Measurements from ENCODE around the gene ACOT7. TPM values are rescaled to one million over a fixed set of nuclear protein-coding genes. Genes with fewer than 3 reads are reported as not detected.
A peak's percentile ranks its signal among the peaks of the same experiment; 100 is the strongest.

Gene ACOT7
- total and polyA plus RNA-seq, 3 donors from 2014 or later = 50.3 to 72.8 (median 52.5) TPM

GRCh38 chr1:6350416-6351088 lies 43.0 kb downstream of the ACOT7 start:
- intact Hi-C loops (cut with DNase I; ENCODE audit: low total_unique reads) = no loop called here
- peak; percentile 87 for DNase-seq
- no peak overlapping the region for H3K4me3 ChIP-seq
- H3K27ac ChIP-seq = no peak overlapping the region
- 76 to 87% methylated on average over 4 to 15 of the region's 15 CpGs for WGBS, 2 donors
- no peaks in the 10 kb centered on the region for H3K27me3 ChIP-seq
- H3K9me3 ChIP-seq = no peaks in the 10 kb centered on the region
- TF ChIP-seq CTCF (IDR thresholded peaks at IDR 0.05) = no peak
- TF ChIP-seq POLR2A (IDR thresholded peaks at IDR 0.05) = no peak
- H3K4me1 ChIP-seq = peaks cover 31% of the 10 kb centered on the region
- no peaks in the 10 kb centered on the region for H3K36me3 ChIP-seq (ENCODE audit: low read depth, missing control alignments)

- Histone ChIP-seq H3K27me3 (no peaks in the 10 kb centered on the region), H3K9me3 (no peaks in the 10 kb centered on the region), H3K4me3 (no peak overlapping the region), H3K4me1 (peaks cover 31% of the 10 kb centered on the region), H3K36me3 (ENCODE audit: low read depth, missing control alignments) (no peaks in the 10 kb centered on the region), H3K27ac (no peak overlapping the region)
- 93 to 94% methylated on average over 3 to 18 of the region's 18 CpGs for WGBS, 2 donors
- TF ChIP-seq POLR2A (IDR thresholded peaks at IDR 0.05) = no peak
- TF ChIP-seq CTCF (IDR thresholded peaks at IDR 0.05) = no peak
- intact Hi-C loops (cut with DNase I; ENCODE audit: low total_unique reads) = no loop called here
- DNase-seq = no peak
Measured at GRCh38 chr1:6349254-6349943, 44.2 kb downstream of the ACOT7 start.

DNA sequence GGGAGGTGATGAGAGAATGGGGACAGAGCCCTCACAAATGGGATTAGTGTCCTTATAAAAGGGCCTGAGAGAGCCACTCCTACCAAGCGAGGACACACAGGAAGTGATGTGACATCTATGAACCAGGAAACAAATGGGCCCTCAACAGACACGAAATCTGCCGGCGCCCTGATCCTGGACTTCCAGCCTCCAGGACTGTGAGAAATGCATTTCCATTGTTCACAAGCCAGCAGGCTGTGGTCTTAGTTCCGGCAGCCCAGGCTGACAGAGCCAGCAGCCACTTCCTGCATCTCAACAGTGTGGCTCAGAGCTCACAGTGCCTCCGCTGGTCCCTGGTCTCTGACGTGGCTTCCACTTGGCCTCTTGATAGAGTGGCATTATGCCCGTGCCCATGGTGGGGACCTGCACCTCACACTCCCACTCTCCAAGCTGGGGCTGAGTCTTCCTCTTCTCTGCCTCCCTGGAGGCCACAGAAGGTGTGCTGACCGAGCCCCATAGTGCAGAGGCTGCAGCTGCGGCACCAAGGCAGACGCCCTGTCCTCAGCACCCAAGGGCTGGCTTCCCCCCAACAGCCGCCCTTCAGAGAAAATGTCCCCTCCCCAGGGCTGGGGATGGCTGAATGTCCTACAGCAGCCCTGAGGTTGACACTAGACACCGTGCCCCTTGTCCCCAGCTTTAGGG lies 44.9 kb downstream of the ACOT7 start:
- intact Hi-C loops (cut with DNase I; ENCODE audit: low total_unique reads) = no loop called here
- Histone ChIP-seq H3K4me1 (peaks cover 24% of the 10 kb centered on the region), H3K4me3 (no peak overlapping the region), H3K36me3 (ENCODE audit: low read depth, missing control alignments) (no peaks in the 10 kb centered on the region), H3K9me3 (no peaks in the 10 kb centered on the region), H3K27me3 (no peaks in the 10 kb centered on the region), H3K27ac (no peak overlapping the region)
- DNase-seq = no peak
- 79 to 90% methylated on average over 12 of the region's 13 CpGs for WGBS, 2 donors
- TF ChIP-seq POLR2A (IDR thresholded peaks at IDR 0.05) (no peak), CTCF (IDR thresholded peaks at IDR 0.05) (no peak)

- TF ChIP-seq CTCF (IDR thresholded peaks at IDR 0.05) (peak; percentile 22 to 43 (median 28)), POLR2A (IDR thresholded peaks at IDR 0.05) (no peak)
- Histone ChIP-seq H3K36me3 (ENCODE audit: low read depth, missing control alignments) (no peaks in the 10 kb centered on the region), H3K27ac (no peak overlapping the region), H3K9me3 (no peaks in the 10 kb centered on the region), H3K27me3 (no peaks in the 10 kb centered on the region), H3K4me3 (no peak overlapping the region), H3K4me1 (peaks cover 20% of the 10 kb centered on the region)
- intact Hi-C loops (cut with DNase I; ENCODE audit: low total_unique reads) = no loop called here
- DNase-seq = peak; percentile 48
- 81 to 82% methylated on average over 15 of the region's 15 CpGs for WGBS, 2 donors
Measured at GRCh38 chr1:6347641-6348487, 45.7 kb downstream of the ACOT7 start.

All from testis (tissue), 3 donors.